ENCODE results near the gene SLFN5.
"Not testable (repeated sequence)": the region's sequence is repeated elsewhere in the genome, so short reads cannot be mapped to it uniquely, and the experiment has no call there.

DNA sequence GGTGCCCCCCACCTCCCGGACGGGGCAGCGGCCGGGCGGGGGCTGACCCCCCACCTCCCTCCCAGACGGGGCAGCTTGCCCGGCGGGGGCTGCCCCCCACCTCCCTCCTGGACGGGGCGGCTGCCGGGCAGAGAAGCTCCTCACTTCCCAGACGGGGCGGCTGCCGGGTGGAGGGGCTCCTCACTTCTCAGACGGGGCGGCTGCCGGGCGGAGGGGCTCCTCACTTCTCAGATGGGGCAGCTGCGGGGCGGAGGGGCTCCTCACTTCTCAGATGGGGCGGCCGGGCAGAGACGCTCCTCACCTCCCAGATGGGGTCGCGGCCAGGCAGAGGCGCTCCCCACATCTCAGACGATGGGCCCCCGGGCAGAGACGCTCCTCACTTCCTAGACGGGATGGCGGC lies 47.8 kb upstream of the SLFN5 start:
- TF ChIP-seq, protein P1, sequence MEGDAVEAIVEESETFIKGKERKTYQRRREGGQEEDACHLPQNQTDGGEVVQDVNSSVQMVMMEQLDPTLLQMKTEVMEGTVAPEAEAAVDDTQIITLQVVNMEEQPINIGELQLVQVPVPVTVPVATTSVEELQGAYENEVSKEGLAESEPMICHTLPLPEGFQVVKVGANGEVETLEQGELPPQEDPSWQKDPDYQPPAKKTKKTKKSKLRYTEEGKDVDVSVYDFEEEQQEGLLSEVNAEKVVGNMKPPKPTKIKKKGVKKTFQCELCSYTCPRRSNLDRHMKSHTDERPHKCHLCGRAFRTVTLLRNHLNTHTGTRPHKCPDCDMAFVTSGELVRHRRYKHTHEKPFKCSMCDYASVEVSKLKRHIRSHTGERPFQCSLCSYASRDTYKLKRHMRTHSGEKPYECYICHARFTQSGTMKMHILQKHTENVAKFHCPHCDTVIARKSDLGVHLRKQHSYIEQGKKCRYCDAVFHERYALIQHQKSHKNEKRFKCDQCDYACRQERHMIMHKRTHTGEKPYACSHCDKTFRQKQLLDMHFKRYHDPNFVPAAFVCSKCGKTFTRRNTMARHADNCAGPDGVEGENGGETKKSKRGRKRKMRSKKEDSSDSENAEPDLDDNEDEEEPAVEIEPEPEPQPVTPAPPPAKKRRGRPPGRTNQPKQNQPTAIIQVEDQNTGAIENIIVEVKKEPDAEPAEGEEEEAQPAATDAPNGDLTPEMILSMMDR (conservative IDR thresholded peaks at IDR 0.05), result not testable (repeated sequence)
- TF ChIP-seq EZH2 (IDR thresholded peaks at IDR 0.05; ENCODE audit: low read depth), result not testable (repeated sequence)
